Middle frontal gyrus (tissue), 1 donor: ENCODE measurements around the gene EIF1B.
A peak's percentile ranks its signal among the peaks of the same experiment; 100 is the strongest.
"Not testable (repeated sequence)": the region's sequence is repeated elsewhere in the genome, so short reads cannot be mapped to it uniquely, and the experiment has no call there.

ENCODE experiments used
- DNase-seq: peaks from one replicate; pipeline ENCODE4 v3.0.0-alpha.2; 2015; ENCODE audit warnings: low spot score; ENCODE audit errors: extremely low spot score

Gene EIF1B

GRCh38 chr3:40309418-40309924 is at the start of gene EIF1B:
TSS of gene EIF1B (plus strand) at chr3:40309707. CDS start at chr3:40309942, 235 bp downstream.
- DNase-seq: peak; percentile 98

- DNase-seq: no peak
Measured at GRCh38 chr3:40262331-40262730, 47.2 kb upstream of the EIF1B start.

GRCh38 chr3:40264451-40264850 is 45.1 kb upstream of the EIF1B start:
- no peak for DNase-seq

GRCh38 chr3:40265181-40265580 is 44.3 kb upstream of the EIF1B start:
- DNase-seq: no peak

- no peak for DNase-seq
Measured at GRCh38 chr3:40267937-40268724, 41.4 kb upstream of the EIF1B start.

- DNase-seq: no peak
Measured at GRCh38 chr3:40268802-40269524, 40.5 kb upstream of the EIF1B start.

GRCh38 chr3:40278791-40279190 is 30.7 kb upstream of the EIF1B start:
- no peak for DNase-seq

GRCh38 chr3:40281995-40282394 is 27.5 kb upstream of the EIF1B start:
- no peak for DNase-seq

- DNase-seq: not testable (repeated sequence)
Measured at GRCh38 chr3:40283057-40283456, 26.4 kb upstream of the EIF1B start.

- no peak for DNase-seq
Measured at GRCh38 chr3:40287248-40287647, 22.3 kb upstream of the EIF1B start.

- no peak for DNase-seq
Measured at GRCh38 chr3:40290396-40290795, 19.1 kb upstream of the EIF1B start.

GRCh38 chr3:40291471-40291870 is 18.0 kb upstream of the EIF1B start:
- no peak for DNase-seq

- peak; percentile 19 for DNase-seq
Measured at GRCh38 chr3:40292637-40293349, 16.7 kb upstream of the EIF1B start.

- no peak for DNase-seq
Measured at GRCh38 chr3:40294434-40294833, 15.1 kb upstream of the EIF1B start.

- DNase-seq: no peak
Measured at GRCh38 chr3:40298075-40298474, 11.4 kb upstream of the EIF1B start.

GRCh38 chr3:40299130-40299720 is 10.3 kb upstream of the EIF1B start:
- no peak for DNase-seq

GRCh38 chr3:40299721-40300335 is 9.7 kb upstream of the EIF1B start:
- DNase-seq: no peak

- no peak for DNase-seq
Measured at GRCh38 chr3:40302784-40303183, 6.7 kb upstream of the EIF1B start.

- no peak for DNase-seq
Measured at GRCh38 chr3:40304352-40304751, 5.2 kb upstream of the EIF1B start.

GRCh38 chr3:40306336-40306735 is 3.2 kb upstream of the EIF1B start:
- no peak for DNase-seq

GRCh38 chr3:40307176-40307575 is 2.3 kb upstream of the EIF1B start:
- no peak for DNase-seq
